GDM1 (cell line): ENCODE data around the gene COPG2.
"Not testable (repeated sequence)": the region's sequence is repeated elsewhere in the genome, so short reads cannot be mapped to it uniquely, and the experiment has no call there.

Experiments used
- DNase-seq: peaks from one replicate; lab custom pipeline; 2025; lab: John Stamatoyannopoulos, UW

Gene COPG2, protein sequence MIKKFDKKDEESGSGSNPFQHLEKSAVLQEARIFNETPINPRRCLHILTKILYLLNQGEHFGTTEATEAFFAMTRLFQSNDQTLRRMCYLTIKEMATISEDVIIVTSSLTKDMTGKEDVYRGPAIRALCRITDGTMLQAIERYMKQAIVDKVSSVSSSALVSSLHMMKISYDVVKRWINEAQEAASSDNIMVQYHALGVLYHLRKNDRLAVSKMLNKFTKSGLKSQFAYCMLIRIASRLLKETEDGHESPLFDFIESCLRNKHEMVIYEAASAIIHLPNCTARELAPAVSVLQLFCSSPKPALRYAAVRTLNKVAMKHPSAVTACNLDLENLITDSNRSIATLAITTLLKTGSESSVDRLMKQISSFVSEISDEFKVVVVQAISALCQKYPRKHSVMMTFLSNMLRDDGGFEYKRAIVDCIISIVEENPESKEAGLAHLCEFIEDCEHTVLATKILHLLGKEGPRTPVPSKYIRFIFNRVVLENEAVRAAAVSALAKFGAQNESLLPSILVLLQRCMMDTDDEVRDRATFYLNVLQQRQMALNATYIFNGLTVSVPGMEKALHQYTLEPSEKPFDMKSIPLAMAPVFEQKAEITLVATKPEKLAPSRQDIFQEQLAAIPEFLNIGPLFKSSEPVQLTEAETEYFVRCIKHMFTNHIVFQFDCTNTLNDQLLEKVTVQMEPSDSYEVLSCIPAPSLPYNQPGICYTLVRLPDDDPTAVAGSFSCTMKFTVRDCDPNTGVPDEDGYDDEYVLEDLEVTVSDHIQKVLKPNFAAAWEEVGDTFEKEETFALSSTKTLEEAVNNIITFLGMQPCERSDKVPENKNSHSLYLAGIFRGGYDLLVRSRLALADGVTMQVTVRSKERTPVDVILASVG

DNA sequence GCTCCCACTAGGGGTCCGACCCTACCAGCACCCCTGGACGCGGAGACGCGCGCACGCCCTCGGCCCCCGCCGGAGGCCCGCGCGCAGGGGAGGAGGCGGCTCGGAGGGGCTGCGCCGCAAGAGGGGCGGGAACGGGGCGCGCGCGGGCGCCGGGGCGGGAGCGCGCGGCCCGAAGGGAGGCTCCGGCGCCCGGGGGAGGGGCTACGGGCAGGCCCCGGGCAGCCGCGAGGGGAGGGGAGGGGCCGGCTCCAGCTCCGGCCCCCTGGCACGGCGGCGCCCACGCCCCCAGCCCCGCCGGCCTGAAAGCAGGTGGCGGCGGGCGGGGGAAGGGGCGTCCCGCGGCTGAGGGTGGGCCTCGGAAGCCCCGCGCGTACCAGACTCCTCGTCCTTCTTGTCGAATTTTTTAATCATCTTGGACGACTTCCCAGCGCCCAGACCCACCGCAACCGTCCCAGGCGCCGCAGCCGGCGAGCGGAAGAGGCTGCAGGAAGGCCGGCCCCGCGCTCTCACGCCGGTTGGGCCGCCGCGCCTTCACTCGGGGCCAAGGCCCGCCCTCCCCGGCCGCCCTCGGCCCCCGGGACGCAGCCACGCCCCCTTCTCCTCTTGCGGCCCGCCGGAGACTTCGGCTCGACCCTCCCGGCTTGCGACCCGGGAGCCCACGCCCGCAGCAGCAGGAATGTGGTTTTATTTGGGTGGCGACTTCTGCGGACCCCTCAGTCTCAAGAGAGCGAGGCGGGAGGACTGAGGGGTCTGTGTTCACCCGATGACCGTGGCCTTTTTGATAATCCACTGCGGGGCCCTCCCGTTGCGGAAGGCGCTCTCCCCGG, at the start of gene COPG2:
COPG2 (minus strand) TSS at position 491 of the 827 bp plus-strand sequence; CDS start at position 411, 80 bp downstream.
- DNase-seq, result peak; percentile 87

DNA sequence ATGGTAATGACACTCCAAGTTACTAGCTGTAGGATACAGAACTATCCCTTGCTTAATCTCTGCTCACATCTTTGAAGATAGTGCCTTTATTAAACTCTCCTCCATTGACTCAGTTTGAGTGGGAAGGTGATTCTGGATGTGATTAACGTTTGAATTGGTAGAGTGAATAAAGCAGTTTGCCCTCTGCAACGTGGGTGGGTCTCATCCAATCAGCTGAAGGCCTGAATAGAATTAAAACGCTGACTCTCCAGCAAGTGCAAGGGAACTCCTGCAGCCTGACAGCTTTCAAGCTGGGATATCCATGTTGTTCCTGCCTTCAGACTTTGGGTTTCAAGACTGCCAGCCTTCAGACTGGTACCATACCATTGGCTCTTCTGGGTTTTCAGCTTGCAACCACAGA, 43.9 kb upstream of the COPG2 start:
- DNase-seq, result no peak

DNA sequence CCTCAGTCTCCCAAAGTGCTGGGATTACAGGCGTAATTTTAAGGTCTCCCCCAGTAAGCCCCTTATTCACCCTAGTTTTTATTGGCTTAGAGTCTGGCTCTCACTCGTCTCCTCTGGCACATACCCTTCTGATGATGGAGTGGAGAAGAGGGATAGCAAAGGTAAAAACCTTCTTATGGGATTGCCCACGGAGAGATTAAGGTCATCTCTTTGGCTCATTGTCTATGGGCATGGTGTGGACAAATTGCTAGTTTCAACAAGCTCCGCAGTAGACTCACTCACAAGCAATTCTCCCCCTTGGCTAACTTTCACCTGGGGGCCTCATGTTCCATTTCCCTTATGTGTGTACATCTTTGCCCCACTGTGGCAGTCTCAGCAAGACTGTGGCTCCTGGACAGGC, 40.2 kb upstream of the COPG2 start:
- DNase-seq, result no peak

DNA sequence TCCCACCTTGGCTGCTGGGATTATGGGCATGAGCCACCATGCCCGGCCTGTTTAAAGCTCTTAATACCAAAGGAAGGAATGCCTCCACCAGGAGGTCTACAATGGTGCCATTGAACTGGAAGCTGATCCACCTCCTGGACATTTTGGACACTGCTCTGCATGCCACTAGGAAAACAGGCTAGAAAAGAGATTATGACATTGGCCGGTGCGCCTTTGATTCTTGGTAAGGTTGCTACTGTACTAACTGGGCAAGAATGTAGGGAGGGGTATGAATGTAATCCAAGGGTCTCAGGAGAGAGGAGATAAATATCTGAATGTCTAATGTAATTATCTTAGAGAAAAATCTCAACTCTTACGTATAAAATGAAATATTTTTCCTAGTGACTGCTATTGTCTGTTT, 39.5 kb upstream of the COPG2 start:
- no peak for DNase-seq

DNA sequence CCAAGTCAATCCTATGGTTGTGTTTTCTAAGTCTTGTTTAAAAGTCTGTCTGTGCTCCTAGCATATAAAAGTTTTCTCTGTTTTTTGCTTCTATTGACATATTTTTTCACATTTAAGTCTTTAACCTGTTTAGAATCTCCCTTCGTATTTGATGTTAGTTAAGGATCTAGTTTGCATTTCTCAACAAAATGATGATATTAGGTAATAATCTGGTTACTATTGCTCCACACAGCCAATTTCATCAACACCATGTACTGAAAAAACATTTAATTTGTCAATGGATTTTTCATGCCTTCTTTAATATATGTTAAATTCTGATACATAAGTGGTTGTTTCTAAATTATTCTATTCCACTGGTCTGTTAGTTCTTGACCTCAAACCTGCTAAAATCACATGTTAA, 35.3 kb upstream of the COPG2 start:
- DNase-seq, result no peak

DNA sequence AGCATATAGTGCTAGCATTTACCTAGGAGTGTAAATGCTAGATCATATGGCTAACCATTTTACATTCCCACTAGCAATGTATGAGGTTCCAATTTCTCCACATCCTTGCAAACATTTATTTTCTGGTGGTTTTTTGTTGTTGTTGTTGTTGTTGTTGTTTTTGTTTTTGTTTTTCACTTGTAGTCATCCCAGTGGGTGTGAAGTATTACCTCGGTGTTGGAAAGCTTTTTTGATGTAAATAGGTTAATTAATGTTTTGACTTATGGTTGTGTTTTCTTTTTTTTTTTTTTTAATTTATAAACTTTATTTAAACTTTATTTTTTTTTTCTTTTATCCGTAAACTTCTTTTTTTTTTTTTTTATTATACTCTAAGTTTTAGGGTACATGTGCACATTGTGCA, 33.1 kb upstream of the COPG2 start:
- no peak for DNase-seq

DNA sequence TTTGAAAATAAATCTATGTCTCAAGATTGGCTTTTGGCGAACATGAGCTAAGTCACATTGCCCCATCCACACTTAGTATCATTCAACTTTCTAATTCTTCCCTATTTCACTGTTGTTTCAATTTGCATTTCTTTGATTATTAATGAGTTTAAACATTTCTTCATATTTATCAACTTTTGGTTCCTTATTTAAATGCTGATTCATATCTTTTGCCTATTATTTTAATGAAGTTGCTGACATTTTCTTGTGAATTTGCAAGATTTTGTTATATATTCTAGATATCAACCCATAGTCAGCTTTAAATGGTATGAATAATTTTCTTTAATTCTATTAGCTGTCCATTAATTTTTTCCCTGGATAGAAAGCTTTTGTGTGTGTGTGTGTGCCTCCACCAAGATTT, 32.2 kb upstream of the COPG2 start:
- DNase-seq, result no peak

DNA sequence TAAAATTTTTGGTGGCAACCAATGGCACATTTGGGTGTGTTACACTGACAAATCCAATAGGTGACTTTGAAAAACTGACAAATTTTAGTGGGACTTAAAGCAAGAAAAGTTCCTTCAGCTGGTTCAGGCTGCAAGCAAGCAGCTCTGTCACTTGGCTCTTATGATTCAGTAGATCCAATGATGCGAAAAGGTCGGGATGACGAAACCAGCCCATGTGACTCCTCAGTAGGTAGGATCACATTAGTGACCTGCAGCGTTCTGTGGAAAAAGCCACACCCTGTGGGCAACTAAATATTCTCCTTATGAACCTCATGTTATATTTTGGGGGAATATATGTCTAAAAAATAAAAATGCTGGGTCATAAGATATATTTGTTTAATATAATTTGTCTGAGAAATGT, 31.1 kb upstream of the COPG2 start:
- DNase-seq, result no peak

DNA sequence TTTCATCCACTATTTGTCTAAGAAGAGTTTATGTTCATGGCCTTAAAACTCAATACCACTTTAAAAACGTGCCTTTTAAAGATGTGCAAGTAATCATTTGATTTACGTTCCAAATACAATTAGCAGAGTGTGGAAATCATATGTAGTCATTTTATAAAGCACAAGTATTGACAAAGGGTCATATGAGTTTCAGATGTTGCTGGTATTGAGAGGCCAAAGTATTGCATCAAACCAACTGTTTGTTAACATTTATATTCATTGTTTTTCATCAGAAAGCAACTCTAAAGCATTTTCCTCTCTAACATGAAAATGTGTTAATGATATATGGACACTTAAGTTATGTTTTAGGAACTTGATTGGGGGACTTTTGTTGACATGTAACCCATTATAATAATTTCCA, 29.3 kb upstream of the COPG2 start:
- no peak for DNase-seq

DNA sequence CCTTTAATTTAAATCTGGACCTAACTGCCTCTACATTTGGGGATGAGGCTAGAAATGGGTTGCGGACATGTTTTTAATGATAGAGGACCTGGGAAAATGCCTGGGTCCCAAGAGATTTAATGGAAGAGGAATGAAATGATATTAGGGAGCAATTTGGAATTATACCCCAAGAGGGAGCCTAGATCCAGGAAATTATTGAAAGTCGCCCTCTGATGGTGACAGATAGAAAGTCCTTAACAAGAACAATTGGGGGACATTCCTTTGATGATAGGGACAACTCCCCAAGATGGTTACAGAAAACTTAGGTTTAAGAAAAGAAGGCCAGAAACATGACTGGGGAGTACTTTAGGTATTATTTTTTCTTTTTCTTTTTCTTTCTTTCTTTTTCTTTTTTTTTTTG, 27.3 kb upstream of the COPG2 start:
- DNase-seq, result no peak

DNA sequence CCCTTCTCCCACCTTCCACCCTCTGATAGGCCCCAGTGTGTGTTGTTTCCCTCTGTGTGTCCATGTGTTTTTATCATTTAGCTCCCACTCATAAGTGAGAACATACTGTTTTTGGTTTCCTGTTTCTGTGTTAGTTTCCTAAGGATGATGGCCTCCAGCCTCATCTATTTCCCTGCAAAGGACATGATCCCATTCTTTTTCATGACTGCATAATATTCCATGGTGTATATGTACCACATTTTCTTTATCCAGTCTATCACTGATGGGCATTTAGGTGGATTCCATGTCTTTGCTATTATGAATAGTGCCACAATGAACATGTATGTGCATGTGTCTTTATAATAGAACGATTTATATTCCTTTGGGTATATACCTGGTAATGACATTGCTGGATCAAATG, 23.8 kb upstream of the COPG2 start:
- not testable (repeated sequence) for DNase-seq

DNA sequence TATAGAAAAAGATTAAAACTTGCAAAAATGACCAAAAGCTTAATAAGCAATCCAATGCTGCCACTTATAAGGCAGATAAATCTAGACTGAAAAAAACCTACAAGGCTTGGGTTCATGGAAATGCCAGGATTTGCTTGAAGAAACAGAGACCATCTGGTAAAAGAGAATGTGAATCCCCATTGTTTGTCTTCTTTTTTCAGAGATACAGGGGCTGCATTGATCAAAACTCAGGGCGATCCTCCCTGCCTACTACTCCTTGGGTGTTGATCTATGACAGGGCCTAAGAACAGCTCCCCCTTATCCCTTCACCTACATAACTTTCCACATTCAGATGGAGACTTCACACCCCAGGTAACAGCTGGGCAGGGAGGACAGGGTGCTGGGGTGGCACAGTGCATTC, 21.1 kb upstream of the COPG2 start:
- DNase-seq, result no peak

DNA sequence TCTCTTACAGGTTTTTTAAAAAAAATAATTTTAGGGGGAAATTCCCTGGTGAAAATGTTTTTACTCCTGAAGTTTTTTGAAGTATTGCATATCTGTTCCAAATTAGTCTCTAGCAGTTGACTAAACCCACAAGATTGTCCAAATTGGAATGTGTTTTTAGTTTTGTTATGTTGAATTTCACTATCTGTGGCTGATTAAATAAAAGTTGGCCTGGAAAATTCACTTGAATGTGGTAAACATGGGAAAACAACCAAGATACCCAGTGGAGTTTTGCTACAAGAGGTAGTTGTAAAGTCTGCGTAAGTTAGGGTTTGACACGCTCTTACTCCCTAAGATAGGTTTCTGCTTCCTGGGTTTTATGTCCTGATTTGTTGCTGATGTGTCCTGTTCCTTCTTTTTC, 14.5 kb upstream of the COPG2 start:
- DNase-seq, result no peak

DNA sequence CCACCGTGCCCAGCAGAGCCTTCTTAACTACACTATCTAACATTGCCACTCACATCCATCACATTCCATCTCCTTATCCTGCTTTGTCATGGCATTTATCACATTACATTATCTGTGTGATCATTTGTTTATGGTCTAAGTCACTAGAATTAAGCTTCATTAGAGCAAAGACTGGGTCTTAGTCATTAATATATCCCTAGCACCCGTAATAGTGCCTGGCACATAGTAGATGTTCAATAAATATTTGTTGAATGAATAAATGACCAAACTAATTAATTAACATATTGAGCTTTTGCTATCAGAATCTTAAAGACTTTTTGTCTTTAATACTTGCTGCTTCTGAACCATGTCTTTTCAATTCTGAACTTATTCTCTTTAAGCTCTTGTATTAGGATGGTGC, 5.9 kb upstream of the COPG2 start:
- no peak for DNase-seq

DNA sequence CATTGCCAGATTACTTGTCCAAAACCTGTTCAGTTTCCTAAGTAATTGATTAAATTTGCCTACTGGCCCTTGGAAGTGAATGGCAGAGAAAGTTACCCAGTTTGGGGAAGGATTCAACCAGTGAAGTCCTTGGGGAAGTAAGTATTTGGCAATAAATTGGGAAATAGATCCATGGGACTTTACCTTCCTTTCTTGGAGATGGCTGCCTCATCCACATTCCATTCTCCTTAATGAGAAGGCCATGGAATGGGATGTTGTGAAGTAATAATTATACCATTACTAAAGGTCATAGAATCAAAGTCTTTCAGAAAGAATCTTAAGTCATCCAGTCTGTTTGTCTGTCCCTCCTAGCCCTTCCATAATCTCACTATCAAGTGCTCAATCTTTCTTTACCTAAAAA, 4.5 kb upstream of the COPG2 start:
- DNase-seq, result no peak

DNA sequence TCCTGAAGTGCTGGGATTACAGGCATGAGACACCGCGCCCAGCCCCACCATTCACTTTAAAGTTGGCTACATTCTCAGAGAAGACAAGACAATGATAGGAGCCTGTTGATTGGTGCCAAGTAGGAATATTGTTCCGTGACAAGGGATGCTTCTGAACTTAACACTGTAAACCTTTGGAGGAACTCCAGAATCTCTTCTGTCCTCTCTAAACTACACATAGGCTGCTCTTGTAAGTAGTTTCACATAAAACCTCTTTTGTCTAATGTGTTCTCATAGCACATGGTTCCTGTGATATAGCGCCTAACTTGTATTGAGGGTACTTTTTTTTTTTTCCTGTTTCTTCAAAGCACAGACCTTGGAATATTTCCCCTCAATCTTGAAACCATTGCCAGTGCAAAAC, 3.6 kb upstream of the COPG2 start:
- no peak for DNase-seq

DNA sequence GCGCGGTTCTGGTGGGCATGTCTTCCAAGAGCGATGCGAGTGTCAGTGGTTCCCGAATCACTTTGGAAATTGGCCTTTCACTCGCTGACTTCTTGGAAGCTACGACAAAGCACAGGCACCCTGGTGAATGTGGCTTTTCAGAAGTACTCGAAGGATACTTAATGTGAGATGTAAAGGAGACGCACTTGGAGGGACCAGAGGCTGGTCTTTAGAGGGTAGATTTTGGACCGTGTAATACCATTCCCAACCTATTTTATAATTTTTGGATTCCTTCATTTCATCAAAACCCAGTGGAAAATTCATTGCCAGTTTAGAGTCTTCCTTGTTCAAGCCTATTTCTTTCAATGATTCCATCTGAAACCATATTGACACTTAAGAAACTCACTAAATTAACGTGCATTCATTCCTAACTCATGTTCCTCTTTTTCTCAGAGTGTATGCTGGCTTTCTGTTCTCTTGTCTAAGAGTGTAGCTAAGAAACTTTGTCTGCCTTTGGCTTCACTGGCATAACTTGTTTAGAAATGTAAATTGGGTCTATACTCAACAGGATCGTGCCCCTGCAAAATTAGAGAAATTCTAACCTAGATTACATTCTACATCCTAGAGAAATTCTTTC, 645 bp upstream of the COPG2 start:
- peak; percentile 16 for DNase-seq

DNA sequence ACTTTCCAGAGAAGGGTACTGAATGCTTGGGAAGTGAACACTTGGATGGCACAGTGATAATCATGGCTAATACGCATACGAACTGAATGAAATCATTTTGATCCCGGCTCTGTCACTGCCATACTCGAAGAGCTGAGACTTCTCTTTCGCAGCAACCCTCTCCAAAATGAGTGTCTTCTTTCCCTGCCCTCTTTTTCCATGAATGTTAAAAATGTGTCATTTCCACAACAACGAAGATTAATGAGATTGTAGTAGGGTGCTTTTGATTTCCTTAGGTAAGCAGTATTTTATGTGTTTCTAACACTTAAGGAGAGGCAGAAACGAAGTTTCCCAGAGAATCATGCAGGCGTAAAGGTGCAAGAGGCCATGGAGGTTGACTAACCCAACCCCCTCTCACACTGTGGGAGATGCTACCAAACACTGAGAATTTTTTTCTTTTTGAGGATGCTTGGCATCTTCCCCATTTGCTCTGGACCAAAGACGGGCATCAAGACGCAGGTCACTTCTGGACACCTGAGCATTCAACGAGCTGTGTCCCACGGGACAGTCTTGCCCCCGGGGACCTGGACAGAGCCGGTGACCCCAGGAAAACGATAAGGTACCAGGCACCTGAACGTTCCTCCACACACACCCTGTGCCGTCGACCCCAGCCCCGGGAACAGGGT, 823 bp downstream of the COPG2 start:
- DNase-seq, result no peak

DNA sequence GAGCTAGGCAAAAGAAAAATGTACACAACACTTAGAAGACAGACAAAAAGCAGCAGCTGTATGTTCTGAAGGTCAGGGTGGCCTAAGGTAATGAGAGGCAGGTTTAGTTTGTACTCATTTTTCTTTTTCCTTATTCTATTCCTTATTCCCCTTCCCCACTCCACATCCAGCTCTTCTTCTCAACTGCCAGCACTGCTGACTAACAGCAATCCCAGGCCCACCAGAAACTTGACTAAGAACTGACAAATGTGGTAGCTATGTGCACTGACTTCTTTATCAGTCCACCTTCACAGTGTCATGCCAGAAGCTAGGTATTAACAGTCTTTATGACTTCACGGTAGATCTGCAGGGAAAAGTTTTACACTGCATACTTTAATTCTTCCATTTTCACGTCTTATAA, 6.1 kb downstream of the COPG2 start:
- no peak for DNase-seq

DNA sequence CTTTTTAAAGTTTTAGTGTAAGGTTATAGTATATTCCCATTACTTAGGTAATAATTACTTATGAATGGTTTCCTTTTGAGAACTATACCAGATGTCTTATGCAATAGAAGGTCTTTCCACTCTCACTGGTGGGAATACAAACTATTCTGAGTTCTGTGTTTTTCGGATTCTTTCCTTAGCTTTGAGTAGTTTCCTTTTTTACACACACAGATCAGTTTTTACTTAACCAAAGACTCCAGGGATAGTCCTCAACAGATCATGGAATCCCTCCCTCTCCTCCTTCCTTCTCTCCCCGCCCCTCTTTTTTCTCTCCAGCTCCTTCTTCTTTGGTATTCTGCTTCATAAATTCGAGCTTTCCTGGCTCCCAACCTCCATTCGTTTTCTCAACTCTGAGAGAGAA, 13.3 kb downstream of the COPG2 start:
- no peak for DNase-seq

DNA sequence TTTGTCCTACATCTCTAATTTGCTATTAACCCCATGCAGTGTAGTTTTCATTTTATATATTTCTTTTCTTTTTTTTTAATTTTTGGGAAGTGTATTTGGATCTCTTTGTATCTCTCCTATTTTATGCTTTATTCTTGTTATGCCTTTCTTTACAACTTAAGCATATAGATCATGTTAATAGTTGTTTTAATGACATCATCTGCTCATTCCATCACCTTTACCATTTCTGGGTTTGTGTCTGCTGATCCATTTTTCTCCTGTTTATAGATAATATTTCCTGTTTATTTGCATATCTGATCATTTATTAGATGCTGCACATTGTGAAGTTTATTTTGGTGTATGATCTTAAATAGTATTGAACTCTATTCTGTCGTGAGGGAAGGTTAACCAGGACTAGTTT, 13.7 kb downstream of the COPG2 start:
- no peak for DNase-seq
